GM12801 (cell line): ENCODE measurements around the gene PADI6.

Source experiments
- CTCF ChIP-seq: IDR thresholded peaks from one replicate; pipeline ENCODE4 v1.5.1; 2011; ENCODE audit warnings: control low read depth; ENCODE audit not compliant: insufficient read length; ENCODE audit errors: extremely low read depth

The PADI6 gene

GRCh38 chr1:17370618-17371017 lies 1.4 kb upstream of the PADI6 start:
- no peak for TF ChIP-seq CTCF

GRCh38 chr1:17372955-17373354 lies 959 bp downstream of the PADI6 start:
- no peak for TF ChIP-seq CTCF

- TF ChIP-seq CTCF, result no peak
These were observed 3.7 kb downstream of the PADI6 start for GRCh38 chr1:17375651-17376050.

GRCh38 chr1:17377325-17377953 lies 5.4 kb downstream of the PADI6 start:
- TF ChIP-seq CTCF, result no peak

- no peak for TF ChIP-seq CTCF
These were observed 9.2 kb downstream of the PADI6 start for GRCh38 chr1:17381161-17381560.

GRCh38 chr1:17392199-17392740 lies 20.3 kb downstream of the PADI6 start:
- TF ChIP-seq CTCF, result no peak

GRCh38 chr1:17393230-17393629 lies 21.2 kb downstream of the PADI6 start:
- no peak for TF ChIP-seq CTCF
